Naive B cell (primary cell): Measurements from ENCODE around the gene MGLL. TPM values are rescaled to one million over a fixed set of nuclear protein-coding genes. Genes with fewer than 3 reads are reported as not detected.

Experiments
- ATAC-seq, 2 donors: fragments of 150-1000 bp; cut with Tn5 transposase; 2 replicates each; pipeline ENCODE4 v1.10.0; 2021; ENCODE audit warnings: low read depth in 2 of 2, mild to moderate bottlenecking in 2 of 2, moderate library complexity in 2 of 2
- DNase-seq: peaks from one replicate; pipeline ENCODE4 v3.0.0; 2022
- H3K27ac Mint-ChIP-seq, 6 donors: one replicate each; pipeline ENCODE4 v1.8.0; 2020 to 2022; ENCODE audit warnings: mild to moderate bottlenecking in 6 of 6, mixed read lengths in 6 of 6, moderate library complexity in 5 of 6, inconsistent platforms in 2 of 6
- H3K27me3 Mint-ChIP-seq, 3 donors: one replicate each; pipeline ENCODE4 v1.8.0; 2021 to 2022; ENCODE audit warnings: mixed read lengths in 3 of 3, mild to moderate bottlenecking in 1 of 3
- H3K36me3 Mint-ChIP-seq, 2 donors: one replicate each; pipeline ENCODE4 v1.8.0; 2020 to 2022; ENCODE audit warnings: mixed read lengths in 2 of 2, inconsistent platforms in 1 of 2, mild to moderate bottlenecking in 1 of 2
- H3K4me1 Mint-ChIP-seq, 3 donors: one replicate each; pipeline ENCODE4 v1.8.0; 2020 to 2022; ENCODE audit warnings: mixed read lengths in 3 of 3, inconsistent platforms in 1 of 3, mild to moderate bottlenecking in 1 of 3, moderate library complexity in 1 of 3
- H3K4me3 Mint-ChIP-seq, 8 donors: one replicate each; pipeline ENCODE4 v1.8.0; 2020 to 2022; ENCODE audit warnings: mild to moderate bottlenecking in 8 of 8, mixed read lengths in 8 of 8, moderate library complexity in 8 of 8, inconsistent platforms in 2 of 8
- H3K9me3 Mint-ChIP-seq, 7 donors: one replicate each; pipeline ENCODE4 v1.8.0; 2020 to 2022; ENCODE audit warnings: mixed read lengths in 7 of 7, mild to moderate bottlenecking in 5 of 7, inconsistent platforms in 2 of 7, moderate library complexity in 1 of 7
- polyA plus RNA-seq, 6 donors: library from polyadenylated mRNA; unstranded; fragments of 300-500 nt; fragmentation: Illumina TruSeq; gene quantifications; one replicate each; pipeline ENCODE4 v1.2.3, GENCODE V29; 2021; ENCODE audit warnings: low read depth in 6 of 6

Gene MGLL
- polyA plus RNA-seq, 6 donors from 2014 or later: 0.40 to 3.6 (median 1.3) TPM; not detected in 1

GRCh38 chr3:127827808-127828207 is 5.5 kb upstream of the MGLL start:
- H3K27ac Mint-ChIP-seq: no peak overlapping the region
- ATAC-seq: no peak
- no peak overlapping the region for H3K4me3 Mint-ChIP-seq
- H3K36me3 Mint-ChIP-seq: peaks cover 9 to 46% of the 10 kb centered on the region in 2 donors
- peaks cover 5 to 7% (median 6%) of the 10 kb centered on the region in 3 donors for H3K4me1 Mint-ChIP-seq
- H3K9me3 Mint-ChIP-seq: peaks cover 16 to 49% (median 37%) of the 10 kb centered on the region in 7 donors
- H3K27me3 Mint-ChIP-seq: peaks cover 21 to 45% (median 30%) of the 10 kb centered on the region in 3 donors
- DNase-seq: no peak

- no peak overlapping the region for H3K27ac Mint-ChIP-seq
- peaks cover 30 to 54% (median 48%) of the 10 kb centered on the region in 3 donors for H3K27me3 Mint-ChIP-seq
- peak overlapping the region in 1 of 8 donors; percentile 28 for H3K4me3 Mint-ChIP-seq
These were observed 3.4 kb upstream of the MGLL start for GRCh38 chr3:127825756-127826155.

GRCh38 chr3:127824151-127824825 is 2.0 kb upstream of the MGLL start:
- Mint-ChIP-seq H3K27ac (no peak overlapping the region), H3K27me3 (peaks cover 34 to 66% (median 60%) of the 10 kb centered on the region in 3 donors), H3K4me3 (peak overlapping the region; percentile 52 to 79 (median 62)), H3K36me3 (peaks cover 7 to 17% of the 10 kb centered on the region in 2 donors), H3K9me3 (peaks cover 0 to 31% (median 19%) of the 10 kb centered on the region in 7 donors), H3K4me1 (peaks cover 8 to 15% (median 14%) of the 10 kb centered on the region in 3 donors)
- DNase-seq (no peak), ATAC-seq (no peak)

More at GRCh38 chr3:127825756-127826155, 3.4 kb upstream of the MGLL start:
- H3K4me1 Mint-ChIP-seq: peaks cover 8 to 15% (median 14%) of the 10 kb centered on the region in 3 donors
- DNase-seq (no peak), ATAC-seq (no peak)
- peaks cover 13 to 45% (median 32%) of the 10 kb centered on the region in 7 donors for H3K9me3 Mint-ChIP-seq
- H3K36me3 Mint-ChIP-seq: peaks cover 7 to 32% of the 10 kb centered on the region in 2 donors

DNA sequence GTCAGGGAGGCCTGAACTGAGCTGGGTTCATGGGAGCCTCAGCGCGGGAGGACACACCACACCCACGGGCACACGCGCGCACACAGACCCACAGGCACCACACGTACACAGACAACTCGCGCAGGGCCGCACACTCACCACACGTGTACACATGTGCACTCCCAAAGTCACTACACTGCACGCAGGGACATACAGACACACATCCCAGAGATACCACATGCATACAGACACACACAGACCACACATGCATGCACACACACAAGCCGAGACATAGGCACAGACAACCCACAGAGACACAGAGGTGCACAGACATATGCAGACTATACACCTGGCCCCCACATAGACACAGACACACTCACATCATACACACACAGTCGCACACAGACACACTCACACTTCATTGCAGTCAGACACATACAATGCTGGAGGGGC is 1.1 kb upstream of the MGLL start:
- H3K27me3 Mint-ChIP-seq: peaks cover 34 to 66% (median 60%) of the 10 kb centered on the region in 3 donors

DNA sequence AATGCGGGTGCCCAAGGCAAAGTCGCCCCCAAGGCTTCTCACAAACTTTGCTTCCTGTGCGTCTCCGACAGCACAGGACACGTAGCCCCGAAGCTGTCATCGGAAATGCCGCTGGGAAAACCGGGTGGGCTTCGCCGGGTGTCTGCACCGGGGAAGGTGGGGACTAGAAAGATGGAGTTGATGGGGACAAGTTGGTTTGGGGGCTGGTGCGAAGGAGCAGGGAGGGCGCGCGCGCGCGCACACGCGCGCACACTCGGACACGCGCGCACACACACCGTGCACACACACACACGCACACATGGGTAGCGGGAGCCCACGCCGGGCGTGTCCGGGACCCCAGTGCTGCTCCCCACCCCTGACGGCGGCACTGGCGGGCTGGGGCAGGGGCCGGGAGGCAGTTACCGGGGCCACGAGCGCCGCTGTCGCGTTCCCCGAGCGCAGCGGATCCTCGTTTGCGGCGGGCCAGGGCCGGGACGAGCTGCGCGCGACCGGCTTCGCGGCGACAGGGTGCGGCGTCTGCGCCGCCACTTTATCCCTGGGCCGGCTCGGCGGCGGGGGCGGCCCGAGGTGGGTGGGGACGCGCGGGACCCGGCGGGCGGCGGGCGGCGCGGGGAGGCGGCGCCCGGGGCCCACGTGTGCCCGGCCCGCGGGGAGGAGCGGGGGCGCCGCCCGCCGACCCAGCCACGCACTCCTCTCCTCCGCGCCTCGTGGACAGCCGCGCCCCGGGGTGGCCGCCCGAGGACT is 539 bp upstream of the MGLL start:
- Mint-ChIP-seq H3K4me3 (peak overlapping the region; percentile 74 to 92 (median 82)), H3K27ac (peak overlapping the region in 1 of 6 donors; percentile 51), H3K9me3 (peaks cover 0 to 16% (median 5%) of the 10 kb centered on the region in 7 donors), H3K4me1 (peaks cover 8 to 15% (median 14%) of the 10 kb centered on the region in 3 donors), H3K36me3 (peaks cover 7 to 13% of the 10 kb centered on the region in 2 donors), H3K27me3 (peaks cover 34 to 66% (median 60%) of the 10 kb centered on the region in 3 donors)
- peak; percentile 49 to 52 for ATAC-seq
- no peak for DNase-seq

More for the DNA sequence above, 1.1 kb upstream of the MGLL start:
- H3K4me3 Mint-ChIP-seq: peak overlapping the region; percentile 40 to 79 (median 64)
- H3K27ac Mint-ChIP-seq: peak overlapping the region in 2 of 6 donors; percentile 4 to 41
- DNase-seq: no peak
- H3K9me3 Mint-ChIP-seq: peaks cover 0 to 22% (median 11%) of the 10 kb centered on the region in 7 donors
- ATAC-seq: no peak
- peaks cover 8 to 15% (median 14%) of the 10 kb centered on the region in 3 donors for H3K4me1 Mint-ChIP-seq
- peaks cover 7 to 13% of the 10 kb centered on the region in 2 donors for H3K36me3 Mint-ChIP-seq

GRCh38 chr3:127821394-127821793 is 921 bp downstream of the MGLL start:
- peaks cover 8 to 15% (median 14%) of the 10 kb centered on the region in 3 donors for H3K4me1 Mint-ChIP-seq
- no peak for DNase-seq
- no peak for ATAC-seq
- H3K36me3 Mint-ChIP-seq: peaks cover 2 to 3% of the 10 kb centered on the region in 2 donors
- peak overlapping the region in 5 of 8 donors; percentile 2 to 82 (median 36) for H3K4me3 Mint-ChIP-seq
- H3K27me3 Mint-ChIP-seq: peaks cover 30 to 62% (median 60%) of the 10 kb centered on the region in 3 donors
- H3K27ac Mint-ChIP-seq: no peak overlapping the region
- peaks cover 0 to 3% (median under 1%) of the 10 kb centered on the region in 7 donors for H3K9me3 Mint-ChIP-seq

- H3K4me3 Mint-ChIP-seq: no peak overlapping the region
- H3K4me1 Mint-ChIP-seq: peaks cover 8 to 15% (median 14%) of the 10 kb centered on the region in 3 donors
- ATAC-seq (no peak), DNase-seq (no peak)
- no peaks in the 10 kb centered on the region for H3K9me3 Mint-ChIP-seq
- no peaks in the 10 kb centered on the region for H3K36me3 Mint-ChIP-seq
- H3K27me3 Mint-ChIP-seq: peaks cover 29 to 62% (median 56%) of the 10 kb centered on the region in 3 donors
- H3K27ac Mint-ChIP-seq: no peak overlapping the region
These were observed 1.4 kb downstream of the MGLL start for GRCh38 chr3:127820826-127821313.

- peaks cover 24 to 58% (median 51%) of the 10 kb centered on the region in 3 donors for H3K27me3 Mint-ChIP-seq
- H3K9me3 Mint-ChIP-seq: peaks cover 0 to 2% (median 0%) of the 10 kb centered on the region in 7 donors
- H3K27ac Mint-ChIP-seq: no peak overlapping the region
- H3K36me3 Mint-ChIP-seq: no peaks in the 10 kb centered on the region
- H3K4me1 Mint-ChIP-seq: peaks cover 8 to 15% (median 14%) of the 10 kb centered on the region in 3 donors
- ATAC-seq (no peak), DNase-seq (no peak)
- no peak overlapping the region for H3K4me3 Mint-ChIP-seq
These were observed 2.0 kb downstream of the MGLL start for GRCh38 chr3:127820221-127820825.

DNA sequence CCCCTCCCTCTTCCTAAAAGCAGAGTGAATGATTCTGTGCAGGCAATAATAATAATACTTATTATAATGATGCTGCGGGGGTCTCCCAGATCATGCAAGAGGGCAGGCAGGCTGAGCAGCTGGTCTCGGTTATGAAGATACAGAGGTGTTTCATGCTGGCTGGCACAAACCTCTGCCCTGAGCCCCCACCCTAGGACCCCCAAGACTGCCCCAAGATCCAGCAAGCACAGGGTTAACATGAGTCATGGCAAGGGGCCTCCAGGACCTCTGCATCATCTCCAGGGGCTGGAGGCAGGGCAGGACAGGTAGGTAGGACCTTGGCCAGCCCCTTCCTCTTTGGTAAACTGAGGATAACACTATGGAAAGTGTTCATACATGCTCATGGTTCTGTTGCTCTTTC is 2.7 kb downstream of the MGLL start:
- H3K27me3 Mint-ChIP-seq: peaks cover 22 to 54% (median 47%) of the 10 kb centered on the region in 3 donors
- DNase-seq (no peak), ATAC-seq (no peak)
- no peak overlapping the region for H3K4me3 Mint-ChIP-seq
- peaks cover 8 to 15% (median 14%) of the 10 kb centered on the region in 3 donors for H3K4me1 Mint-ChIP-seq
- peaks cover 0 to 4% (median 0%) of the 10 kb centered on the region in 7 donors for H3K9me3 Mint-ChIP-seq
- no peak overlapping the region for H3K27ac Mint-ChIP-seq
- no peaks in the 10 kb centered on the region for H3K36me3 Mint-ChIP-seq

GRCh38 chr3:127819086-127819485 is 3.2 kb downstream of the MGLL start:
- H3K36me3 Mint-ChIP-seq: no peaks in the 10 kb centered on the region
- H3K4me1 Mint-ChIP-seq: peaks cover 8 to 14% (median 14%) of the 10 kb centered on the region in 3 donors
- peaks cover 0 to 4% (median 0%) of the 10 kb centered on the region in 7 donors for H3K9me3 Mint-ChIP-seq
- DNase-seq (no peak), ATAC-seq (no peak)
- peaks cover 20 to 49% (median 43%) of the 10 kb centered on the region in 3 donors for H3K27me3 Mint-ChIP-seq
- H3K4me3 Mint-ChIP-seq: no peak overlapping the region
- H3K27ac Mint-ChIP-seq: no peak overlapping the region

- Mint-ChIP-seq H3K36me3 (no peaks in the 10 kb centered on the region), H3K27ac (no peak overlapping the region), H3K27me3 (peaks cover 13 to 34% (median 32%) of the 10 kb centered on the region in 3 donors)
These were observed 4.9 kb downstream of the MGLL start for GRCh38 chr3:127817406-127817841.

DNA sequence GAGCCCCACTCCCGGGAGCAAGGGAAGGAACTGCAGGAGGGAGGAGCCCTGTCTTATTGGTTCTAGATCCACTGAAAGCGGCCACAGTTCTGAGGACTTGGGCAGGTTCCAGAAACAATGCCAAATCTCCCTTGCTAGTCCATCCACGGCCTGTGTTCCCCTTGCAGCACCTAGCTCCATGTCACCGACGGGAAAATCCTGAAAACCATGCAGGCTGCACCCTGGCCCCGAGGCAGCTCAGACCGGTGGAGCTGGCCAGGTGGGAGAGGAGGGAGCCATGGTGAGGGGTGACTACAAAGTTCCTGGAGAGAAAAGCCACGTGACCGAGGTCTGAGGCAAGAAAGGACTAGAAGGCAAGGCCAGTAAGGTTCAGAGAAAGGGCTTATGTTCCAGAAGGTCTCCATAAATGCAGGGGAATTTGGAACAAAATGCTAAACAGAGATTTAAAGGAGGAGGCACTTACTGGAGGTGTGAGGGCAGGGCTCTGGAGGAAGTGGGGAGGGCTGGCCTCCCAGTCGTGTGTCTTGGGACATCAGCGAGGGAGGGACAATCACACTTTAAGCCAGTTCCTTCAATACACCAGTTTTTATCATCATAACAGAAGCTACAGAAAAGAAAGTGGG is 5.4 kb downstream of the MGLL start:
- H3K4me1 Mint-ChIP-seq: peaks cover 0 to 3% (median 0%) of the 10 kb centered on the region in 3 donors
- H3K36me3 Mint-ChIP-seq: no peaks in the 10 kb centered on the region
- ATAC-seq (no peak), DNase-seq (no peak)
- peak overlapping the region in 1 of 6 donors; percentile 73 for H3K27ac Mint-ChIP-seq
- H3K9me3 Mint-ChIP-seq: peaks cover 0 to 4% (median 0%) of the 10 kb centered on the region in 7 donors
- peaks cover 10 to 29% (median 27%) of the 10 kb centered on the region in 3 donors for H3K27me3 Mint-ChIP-seq
- no peak overlapping the region for H3K4me3 Mint-ChIP-seq

More at GRCh38 chr3:127817406-127817841, 4.9 kb downstream of the MGLL start:
- Mint-ChIP-seq H3K4me3 (no peak overlapping the region), H3K4me1 (peaks cover 0 to 6% (median 4%) of the 10 kb centered on the region in 3 donors), H3K9me3 (peaks cover 0 to 4% (median 0%) of the 10 kb centered on the region in 7 donors)
- DNase-seq: no peak
- ATAC-seq: no peak
